ENCODE measurements around the gene BICC1.

BICC1 gene

DNA sequence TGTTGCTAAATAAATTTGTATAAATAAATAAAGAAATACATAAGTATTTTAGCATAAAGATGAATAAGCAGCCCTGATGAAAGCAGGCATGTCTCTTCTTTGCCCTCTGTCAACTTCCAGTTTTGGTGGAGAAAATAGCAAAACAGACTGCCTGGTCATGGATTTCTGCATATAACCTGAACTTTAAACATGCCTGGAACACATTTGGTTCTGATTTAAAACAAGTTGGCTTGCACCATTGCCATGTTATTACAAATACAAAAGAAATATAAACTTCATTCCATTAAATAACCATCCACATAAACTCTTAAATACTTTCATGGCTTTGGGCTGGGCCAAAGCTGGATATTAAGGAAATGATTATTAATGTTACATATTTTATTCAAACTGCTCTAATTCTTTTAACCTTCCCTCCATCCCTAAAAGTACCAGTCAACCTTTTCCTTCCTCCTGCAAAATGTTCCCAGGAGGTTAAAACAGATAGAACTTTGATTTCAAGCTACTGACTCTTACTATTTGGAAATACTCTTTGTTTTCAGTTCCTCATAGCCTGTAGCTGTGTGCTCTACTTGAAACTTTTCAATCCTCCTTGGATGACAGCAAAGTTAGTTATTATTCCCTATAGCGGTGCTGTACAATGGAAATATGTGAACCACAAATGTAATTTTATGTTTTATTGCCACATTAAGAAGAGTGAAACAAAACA, 96.3 kb downstream of the BICC1 start:
- no peak for DNase-seq

DNA sequence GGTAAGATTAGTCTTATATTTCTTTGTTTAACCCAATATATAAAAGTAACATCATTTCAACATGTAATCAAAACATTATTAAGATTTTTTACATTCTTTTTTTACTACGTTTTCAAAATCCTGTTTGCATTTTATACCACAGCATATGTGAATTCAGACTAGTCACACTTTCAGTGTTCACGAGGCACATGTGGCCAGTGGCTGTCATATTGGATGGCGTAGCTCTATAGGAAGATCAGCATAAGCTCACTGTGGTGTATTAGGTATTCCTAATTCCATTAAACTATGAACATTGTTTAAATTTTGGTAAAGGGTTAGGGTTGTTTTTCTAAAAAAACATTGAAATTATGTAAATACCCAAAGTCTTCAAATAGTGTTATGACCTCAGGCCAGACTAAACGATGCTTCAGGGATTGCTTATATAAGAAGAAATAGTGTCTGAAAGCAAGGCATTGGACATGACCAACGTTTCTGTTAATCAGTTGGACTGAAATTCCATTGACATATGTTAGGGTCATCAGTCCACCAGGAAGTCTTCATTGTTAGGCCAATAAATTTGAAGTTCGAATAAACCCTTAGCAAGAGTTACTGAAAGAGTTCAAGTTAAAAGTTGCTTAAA, 97.0 kb downstream of the BICC1 start:
- no peak for DNase-seq

DNA sequence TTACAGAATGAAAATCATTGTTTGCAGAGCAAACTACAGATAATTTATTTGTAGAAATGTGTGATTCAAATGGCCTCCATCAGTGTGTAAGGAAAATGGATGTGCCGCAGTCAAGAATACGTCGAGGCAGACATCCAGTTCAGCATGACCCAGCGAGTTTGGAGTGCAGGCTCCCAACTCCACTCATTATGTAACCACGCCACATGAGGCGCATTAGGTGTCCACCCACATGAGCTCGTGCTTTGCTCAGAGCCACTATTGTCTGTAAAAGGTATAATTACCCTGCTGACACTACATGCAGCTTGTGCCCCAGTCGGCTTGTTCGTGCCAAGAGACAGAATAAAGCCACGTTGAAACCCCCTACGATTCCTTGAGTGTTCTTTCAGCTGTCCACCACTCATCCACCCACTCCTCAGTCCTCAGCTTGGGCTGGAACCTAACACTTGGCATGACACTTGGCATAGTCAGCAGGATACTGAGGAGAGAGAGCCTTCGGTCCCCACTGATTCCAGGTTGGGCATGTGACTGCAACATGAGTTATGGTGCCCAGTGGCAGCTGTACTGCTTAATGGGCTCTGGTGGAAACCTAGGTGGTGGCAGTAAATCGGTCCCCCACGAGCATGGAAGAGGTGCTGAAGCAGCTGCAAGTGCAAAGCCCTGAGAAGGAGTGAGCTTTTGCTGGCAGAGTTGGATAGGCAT, 102.7 kb downstream of the BICC1 start:
- DNase-seq, result no peak

DNA sequence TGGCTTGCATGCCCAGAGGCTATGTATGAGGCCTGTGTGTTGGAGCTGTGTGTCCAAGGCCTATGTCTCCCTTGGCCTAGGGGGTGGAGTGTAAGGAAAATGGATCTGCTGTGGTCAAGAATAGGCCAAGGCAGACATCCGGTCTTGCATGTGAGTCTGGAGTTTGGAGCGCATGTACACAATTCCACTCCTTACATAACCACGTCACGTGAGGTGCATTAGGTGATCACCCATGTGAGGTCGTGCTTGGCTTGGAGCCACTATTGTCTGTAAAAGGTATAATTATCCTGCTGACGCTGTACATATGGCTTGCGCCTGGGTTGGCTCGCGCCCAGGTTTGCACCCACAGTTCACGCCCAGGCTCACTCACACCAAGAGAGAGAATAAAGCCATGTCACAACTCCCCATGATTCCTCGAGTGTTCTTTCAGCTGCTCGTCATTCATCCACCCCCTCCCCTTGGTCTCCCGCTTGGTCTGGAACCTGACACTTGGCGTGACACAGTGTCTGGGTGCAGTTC, 105.5 kb downstream of the BICC1 start:
- DNase-seq, result no peak

DNA sequence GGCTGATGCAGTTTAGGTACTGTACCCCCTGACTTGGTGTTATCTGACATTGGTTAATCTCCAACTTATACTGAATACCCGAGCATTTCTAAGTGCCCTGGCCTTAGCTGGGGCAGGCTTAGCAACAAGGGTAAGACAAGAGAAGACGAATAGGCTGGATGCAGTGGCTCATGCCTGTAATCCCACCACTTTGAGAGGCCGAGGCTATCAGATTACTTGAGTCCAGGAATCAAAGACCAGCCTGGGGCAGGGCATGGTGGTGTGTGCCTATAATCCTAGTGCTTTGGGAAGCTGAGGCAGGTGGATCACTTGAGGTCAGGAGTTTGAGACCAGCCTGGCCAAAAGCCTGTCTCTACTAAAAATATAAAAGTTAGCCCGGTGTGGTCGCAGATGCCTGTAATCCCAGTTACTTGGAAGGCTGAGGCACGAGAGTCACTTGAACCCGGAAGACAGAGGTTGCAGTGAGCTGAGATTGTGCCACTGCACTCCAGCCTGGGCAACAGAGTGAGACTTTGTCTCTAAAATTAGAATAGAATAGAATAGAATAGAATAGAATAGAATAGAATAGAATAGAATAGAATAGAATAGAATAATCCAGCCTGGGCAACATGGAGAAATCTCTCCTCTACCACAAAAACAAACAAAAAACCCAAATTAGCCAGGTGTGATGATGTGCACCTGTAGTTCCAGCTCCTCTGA, 108.9 kb downstream of the BICC1 start:
- no peak for DNase-seq

DNA sequence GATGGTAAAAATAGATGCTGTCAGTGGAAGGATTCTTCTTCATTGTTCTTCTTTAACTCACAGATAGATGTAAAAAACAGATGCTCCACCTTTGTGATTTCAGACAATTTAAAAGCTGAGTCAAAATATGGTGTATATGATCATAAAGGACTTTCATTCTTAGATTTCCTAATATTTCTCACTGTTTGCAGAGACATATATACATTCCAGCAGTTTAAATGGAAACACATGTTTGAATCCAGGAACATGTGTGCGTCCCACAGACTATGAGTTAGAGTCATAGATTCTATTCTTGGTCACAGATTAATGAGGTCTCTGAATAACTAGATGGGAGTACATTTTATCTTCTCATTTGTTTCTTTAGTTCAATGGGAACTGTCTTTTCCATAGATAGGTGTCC, 109.6 kb downstream of the BICC1 start:
- DNase-seq, result no peak

DNA sequence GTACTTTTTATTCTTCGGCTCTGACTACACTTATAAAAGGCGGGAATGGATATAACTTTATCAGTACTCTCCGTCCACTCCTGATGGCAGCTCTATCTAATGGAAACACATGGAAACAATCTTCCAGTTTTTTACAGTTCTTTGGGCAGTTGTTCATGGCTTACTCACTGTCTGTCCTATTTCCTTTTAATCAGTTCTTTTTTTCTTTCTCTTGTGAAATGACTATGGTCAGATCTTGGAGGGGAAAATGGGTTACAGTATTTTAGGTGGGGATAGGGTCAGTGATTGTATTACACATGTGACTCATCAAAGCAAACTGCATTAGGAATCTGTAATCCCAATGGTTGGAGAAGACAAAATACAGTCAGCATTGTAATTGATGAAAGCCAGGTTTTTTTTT, 112.4 kb downstream of the BICC1 start:
- DNase-seq, result no peak

DNA sequence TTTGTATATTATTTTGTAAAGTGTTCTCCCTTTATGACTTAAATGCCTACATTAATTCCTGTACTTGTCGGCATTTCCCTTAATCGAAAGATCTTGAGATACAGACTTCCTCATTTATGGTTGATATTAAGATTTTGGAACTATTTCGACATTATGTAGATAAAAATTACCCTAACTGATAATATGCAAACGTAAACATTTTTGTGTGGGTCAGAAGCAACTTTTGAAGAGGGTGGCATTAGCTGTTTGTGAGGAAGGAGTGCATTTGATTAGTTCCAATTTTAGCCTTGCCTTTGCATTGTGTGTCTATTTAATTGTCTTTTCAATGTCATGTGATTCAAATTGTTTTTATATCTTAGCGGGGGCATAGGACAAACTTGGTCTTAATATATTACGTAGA, 114.7 kb downstream of the BICC1 start:
- no peak for DNase-seq

DNA sequence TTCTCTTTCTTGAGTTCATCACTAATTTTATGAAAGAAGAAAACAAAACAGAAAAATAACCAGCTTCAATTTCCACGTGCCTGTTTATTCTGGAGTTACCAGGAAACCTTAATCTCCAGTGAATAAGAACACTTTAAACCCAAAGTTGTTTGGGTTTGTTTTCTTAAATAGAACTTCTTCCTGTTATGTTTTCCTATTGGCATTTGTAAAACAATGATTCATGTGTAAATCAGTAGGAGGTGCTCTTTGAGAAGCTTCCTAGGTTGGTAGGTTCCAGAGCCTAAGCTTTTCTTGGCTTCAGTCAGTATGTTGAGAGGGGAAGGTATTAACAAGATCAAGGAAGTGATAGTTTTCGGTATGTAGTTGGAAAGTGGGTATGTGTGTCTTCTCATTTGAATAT, 119.0 kb downstream of the BICC1 start:
- DNase-seq, result no peak

DNA sequence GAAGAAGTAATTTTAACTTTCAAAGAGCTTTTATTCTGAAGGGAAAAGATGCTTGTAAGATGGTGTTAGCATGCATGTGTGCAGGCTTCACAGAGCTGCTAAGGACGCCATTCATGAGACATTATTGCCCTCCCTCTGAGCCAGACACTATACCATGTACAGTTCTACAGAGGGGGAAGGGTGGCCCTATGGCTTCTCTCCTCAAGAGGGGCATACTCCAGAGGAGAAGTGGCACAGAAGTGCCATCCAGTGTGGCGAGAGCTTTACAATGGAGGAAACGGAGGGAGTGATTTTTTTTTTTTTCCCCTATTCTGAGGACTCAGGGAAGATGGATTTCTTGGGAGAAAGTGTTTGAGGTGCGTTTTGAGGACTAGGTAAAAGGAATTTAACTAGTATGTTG, 119.5 kb downstream of the BICC1 start:
- no peak for DNase-seq

DNA sequence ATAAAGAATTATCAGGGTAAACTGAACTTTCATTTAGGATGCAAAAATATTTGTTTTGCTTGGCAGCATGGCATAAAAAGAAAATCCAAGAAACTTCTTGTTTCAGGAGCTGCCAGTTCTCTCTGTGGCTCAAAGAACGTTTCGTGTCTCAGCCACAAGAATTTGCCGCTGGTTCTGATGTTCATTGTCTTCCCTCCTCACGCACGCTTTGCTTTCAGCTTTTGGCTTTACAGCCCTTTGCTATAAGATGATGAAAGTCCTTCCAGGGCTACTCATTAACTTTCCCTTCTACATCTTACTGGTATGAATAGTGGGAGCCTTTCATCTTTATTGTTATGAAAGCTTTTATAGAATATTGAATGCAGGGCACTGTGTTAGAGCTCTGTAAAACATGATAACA, 124.7 kb downstream of the BICC1 start:
- no peak for DNase-seq

DNA sequence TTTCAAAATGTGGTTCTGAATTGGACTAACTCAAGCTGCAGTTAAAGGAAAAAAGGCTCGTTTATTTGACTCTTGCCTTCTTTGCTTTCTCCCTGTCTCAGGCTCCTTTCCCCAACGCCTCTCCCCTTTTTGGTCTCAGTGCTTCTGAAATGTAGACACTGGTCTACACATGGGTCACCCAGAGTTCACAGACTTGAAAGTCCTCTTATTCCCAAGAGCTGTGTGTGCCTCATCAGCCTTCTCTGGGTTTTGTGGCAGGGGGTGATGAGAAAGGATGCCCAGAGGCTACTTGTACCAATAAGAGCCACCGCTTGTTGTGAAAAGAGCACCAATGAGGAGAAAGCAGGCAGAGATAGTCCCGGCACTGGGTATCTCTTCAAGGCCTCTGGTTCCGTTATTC, 125.7 kb downstream of the BICC1 start:
- DNase-seq, result no peak

DNA sequence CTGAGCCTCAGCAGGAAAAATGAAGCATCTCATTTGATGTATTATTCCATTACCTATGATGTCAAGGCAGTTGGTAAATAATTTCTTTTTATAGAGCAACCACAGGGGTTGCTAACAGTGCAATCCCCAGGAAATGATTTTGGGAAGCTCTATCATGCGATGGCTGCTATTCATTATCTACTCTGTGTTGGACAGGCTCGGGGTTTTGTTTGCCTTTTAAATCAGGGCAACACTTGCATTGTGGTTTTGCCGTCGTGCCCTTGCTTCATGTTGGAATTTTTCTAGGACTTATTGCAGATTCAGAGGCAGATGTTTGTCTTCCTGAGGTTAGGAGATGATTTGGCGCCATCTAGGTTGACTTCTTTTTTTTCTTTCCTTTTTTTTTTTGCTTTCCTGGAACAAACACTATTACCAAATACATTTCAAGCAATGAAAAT, 128.4 kb downstream of the BICC1 start:
- no peak for DNase-seq

DNA sequence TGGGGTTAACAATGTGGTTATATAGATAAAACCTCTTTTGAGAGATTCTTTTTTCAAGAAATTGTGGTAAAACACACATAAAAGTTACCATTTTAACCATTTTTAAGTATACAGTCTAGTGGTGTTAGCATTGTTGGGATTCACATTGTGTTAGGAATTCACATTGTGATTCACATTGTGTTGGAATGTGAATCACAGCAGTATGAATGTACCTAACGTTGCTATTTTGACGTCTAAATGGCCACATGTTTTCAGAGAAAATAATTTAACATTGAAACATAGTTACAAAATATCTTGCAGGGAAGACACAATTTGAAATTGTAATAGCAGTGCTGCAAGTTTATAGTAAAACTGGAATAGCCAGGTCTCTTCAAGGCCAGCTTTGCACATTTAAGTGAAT, 129.0 kb downstream of the BICC1 start:
- DNase-seq, result no peak

DNA sequence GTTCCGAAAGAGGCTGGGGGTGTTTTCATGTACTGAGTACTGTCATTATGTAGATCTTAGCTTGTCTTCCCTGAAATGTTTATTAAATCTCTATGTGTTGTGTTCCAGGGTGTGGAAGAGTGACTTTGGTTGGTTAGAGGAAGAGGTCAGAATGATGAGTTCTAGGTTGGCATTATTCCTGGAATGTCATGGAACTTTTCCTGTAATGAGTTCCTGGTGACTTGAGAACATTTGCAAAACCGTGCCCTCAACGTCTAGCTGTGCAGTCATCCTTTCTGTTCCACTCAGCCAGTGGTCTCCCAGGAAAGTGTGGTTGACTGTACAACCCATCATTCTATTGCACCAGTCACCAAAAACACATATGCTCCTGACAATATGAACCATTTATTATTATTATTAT, 129.6 kb downstream of the BICC1 start:
- no peak for DNase-seq

DNA sequence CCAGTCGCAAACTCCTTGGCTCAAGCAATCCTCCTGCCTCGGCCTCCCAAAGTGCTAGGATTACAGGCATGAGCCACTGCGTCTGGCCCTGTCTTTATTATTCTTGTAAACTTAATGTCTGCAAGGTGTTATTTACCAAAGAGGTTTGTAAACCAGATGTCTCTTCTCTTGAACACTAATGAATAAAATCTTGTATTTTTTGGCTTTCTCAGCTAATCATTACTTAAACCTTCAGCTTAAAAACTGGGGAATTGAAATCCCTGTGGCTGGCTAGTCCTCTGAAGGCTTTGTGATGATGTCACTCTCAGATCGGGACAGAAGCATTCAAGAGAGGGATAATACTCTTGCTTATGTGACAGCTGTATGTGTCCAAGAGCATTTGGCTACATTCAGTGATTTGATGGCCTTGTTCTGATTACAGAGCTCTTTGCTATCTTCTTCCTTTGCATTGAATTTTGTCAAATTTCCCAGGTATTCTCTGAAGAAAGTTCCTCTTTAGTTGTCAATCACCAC, 130.3 kb downstream of the BICC1 start:
- no peak for DNase-seq

DNA sequence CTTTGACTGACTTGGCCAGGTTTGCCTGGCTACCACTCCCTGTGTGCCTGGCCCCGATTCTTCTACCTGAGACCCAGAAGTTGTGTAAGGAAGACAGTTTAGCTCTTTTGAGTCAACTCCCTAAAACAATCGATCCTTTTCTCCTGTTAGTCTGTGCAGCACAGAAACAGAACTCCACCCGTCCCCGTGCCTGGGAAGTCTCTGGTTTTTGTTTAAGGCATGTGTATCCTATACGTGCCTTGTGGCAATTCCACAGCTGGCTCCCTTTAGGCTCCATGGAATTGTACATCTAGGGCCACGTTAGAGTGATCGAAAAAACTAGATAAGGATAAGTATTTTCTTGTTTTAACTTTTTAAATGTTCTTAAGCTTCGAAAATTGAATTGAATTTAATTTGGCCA, 131.6 kb downstream of the BICC1 start:
- DNase-seq, result no peak

DNA sequence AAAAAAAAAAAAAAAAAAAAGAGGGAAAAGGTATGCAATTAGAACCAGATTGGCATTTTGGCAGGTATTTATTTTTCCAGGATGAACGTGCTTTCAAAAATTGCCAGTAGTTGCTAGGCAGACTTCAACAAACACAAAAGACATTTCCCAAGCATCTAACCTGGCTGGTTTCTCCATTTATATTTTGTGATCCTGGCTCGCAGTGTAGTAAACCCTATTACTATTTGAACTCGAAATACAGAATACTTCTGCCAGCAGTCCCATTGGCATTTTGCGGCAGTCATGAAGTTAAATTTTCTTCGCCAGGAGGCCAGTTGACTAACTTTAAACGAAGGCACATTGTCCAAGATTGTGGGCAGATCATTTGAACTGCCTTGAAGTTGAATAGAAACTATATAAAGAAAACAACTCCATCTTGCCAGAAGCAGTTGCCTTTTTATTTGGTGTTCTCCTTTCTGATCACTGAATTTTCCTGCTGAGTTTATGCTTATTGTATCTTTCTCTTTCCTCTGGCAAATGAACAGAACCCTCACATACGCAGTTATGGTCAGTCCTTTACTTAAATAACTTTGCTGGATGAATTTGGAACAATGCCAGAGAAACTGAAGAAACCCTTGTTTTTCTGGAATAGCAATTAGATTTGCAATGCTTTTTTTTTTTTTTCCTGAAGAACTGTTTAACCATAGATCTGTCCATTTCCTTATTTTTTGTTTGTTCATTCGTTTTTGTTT, 132.9 kb downstream of the BICC1 start:
- no peak for DNase-seq

DNA sequence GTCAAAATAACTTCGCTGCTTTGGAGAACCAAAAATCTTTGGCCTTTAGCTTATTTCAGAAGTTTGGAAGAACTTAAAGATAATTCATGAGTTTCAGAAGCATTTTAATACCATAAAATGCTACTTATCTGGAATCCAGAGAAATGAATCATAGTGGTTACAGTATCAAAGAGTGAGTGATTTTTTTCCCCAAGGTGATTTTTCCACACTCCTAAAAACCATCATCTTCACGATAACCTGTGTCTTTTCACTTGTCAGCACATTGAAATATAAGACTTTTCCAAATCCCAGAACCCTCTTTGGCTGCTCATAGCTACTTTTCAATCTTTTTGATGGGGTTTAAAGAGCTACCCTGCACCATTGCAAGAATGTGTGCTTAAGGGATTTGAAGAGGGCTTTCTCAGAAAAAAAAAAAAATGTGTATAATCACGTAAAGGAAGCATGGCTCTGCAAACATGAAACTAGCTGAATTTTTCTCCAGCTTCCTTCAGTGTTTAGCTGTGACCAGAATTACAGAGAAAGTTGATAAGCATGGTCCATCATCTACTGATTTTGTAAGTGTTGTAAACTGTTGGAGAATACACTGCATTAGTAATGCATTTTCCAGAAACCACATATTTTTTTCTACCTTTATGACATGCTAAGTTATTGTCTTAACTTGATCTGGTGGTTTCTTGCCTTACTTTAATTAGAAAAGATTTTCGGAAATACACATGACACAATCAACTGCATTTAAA, 134.9 kb downstream of the BICC1 start:
- DNase-seq, result no peak

DNA sequence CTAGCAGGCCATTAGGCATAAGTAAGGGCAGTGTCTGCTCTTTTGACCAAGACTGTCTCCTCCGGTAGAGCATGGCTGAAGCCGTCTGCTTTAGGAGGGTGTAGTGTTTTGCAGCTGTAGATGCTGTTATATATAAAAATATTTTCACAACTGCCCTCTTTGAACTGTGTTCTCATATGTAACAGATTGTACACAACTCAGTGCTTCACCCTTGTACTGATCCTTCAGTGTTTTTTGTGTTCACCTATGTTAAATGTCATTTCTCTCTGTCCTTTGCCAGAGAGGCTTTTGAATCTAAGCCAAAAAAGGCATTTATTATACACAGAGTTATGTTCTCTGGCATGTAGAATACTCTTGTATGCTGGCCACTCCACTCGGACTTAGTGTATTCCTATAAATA, 135.5 kb downstream of the BICC1 start:
- DNase-seq, result no peak

DNA sequence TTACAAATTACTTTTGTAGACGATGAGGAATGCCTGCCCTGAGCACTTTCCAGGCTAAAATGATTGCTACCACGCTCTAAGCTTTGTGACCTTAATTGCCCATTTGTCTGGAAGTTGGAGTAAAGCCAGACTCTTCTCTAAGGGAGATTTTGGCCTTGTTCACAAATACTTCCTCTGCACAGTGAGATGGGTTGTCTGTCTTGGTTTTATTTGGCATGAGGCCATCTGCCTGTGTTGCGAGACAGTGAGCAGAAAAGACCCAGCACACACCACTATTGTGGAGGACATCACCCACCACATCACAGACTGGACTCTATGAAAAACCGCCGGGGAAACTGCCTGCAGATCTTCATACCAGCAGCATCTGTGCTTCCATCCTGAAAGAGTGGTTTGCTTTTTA, 138.4 kb downstream of the BICC1 start:
- no peak for DNase-seq

DNA sequence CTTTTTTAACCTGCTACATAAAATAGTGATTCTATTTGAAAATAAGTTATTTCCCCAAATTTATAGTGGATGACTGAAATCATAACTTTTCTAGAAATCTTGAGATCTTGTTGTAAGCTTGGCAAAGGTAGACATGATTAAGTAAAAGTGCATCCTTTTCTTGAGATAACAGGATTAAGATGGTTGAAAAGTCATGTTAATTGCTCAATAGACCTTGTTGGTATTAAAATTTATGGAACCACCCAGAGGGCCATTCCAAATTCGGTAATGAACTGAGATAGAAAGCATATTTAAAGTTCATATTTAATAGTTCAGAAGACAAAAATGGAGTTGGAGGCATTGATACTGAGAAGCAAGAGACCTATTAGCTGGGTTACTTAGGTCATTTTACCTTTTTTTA, 139.1 kb downstream of the BICC1 start:
- DNase-seq, result no peak
